ENCODE results near the gene P2RY4.
"Not testable (repeated sequence)": the region's sequence is repeated elsewhere in the genome, so short reads cannot be mapped to it uniquely, and the experiment has no call there.

Gene P2RY4

GRCh38 chrX:70247252-70247651 is 12.8 kb downstream of the P2RY4 start:
- DNase-seq (ENCODE audit: low read depth): no peak
- no peak for TF ChIP-seq CTCF (IDR thresholded peaks at IDR 0.05; ENCODE audit: insufficient read depth, low read depth, low read length, missing control alignments)
- H3K4me3 ChIP-seq (ENCODE audit: low read depth, low read length): no peak overlapping the region

- no peak for DNase-seq (ENCODE audit: low read depth)
- H3K4me3 ChIP-seq (ENCODE audit: low read depth, low read length): no peak overlapping the region
- no peak for TF ChIP-seq CTCF (IDR thresholded peaks at IDR 0.05; ENCODE audit: insufficient read depth, low read depth, low read length, missing control alignments)
Measured at GRCh38 chrX:70244881-70245280, 15.1 kb downstream of the P2RY4 start.

GRCh38 chrX:70243601-70244000 is 16.4 kb downstream of the P2RY4 start:
- not testable (repeated sequence) for DNase-seq (ENCODE audit: low read depth); H3K4me3 ChIP-seq (ENCODE audit: low read depth, low read length)

- H3K4me3 ChIP-seq (ENCODE audit: low read depth, low read length): no peak overlapping the region
- TF ChIP-seq CTCF (IDR thresholded peaks at IDR 0.05; ENCODE audit: insufficient read depth, low read depth, low read length, missing control alignments): no peak
- DNase-seq (ENCODE audit: low read depth): no peak
Measured at GRCh38 chrX:70241501-70241900, 18.5 kb downstream of the P2RY4 start.

- H3K4me3 ChIP-seq (ENCODE audit: low read depth, low read length): no peak overlapping the region
- no peak for TF ChIP-seq CTCF (IDR thresholded peaks at IDR 0.05; ENCODE audit: insufficient read depth, low read depth, low read length, missing control alignments)
- no peak for DNase-seq (ENCODE audit: low read depth)
Measured at GRCh38 chrX:70240751-70241150, 19.3 kb downstream of the P2RY4 start.

- no peak for DNase-seq (ENCODE audit: low read depth)
- H3K4me3 ChIP-seq (ENCODE audit: low read depth, low read length): no peak within 1 kb of the TSS
- no peak for TF ChIP-seq CTCF (IDR thresholded peaks at IDR 0.05; ENCODE audit: insufficient read depth, low read depth, low read length, missing control alignments)
Measured at GRCh38 chrX:70234355-70234754, 25.6 kb downstream of the P2RY4 start, which contains the start of gene AWAT1. Gene AWAT1, plus strand, starts transcription at chrX:70234655. Its CDS starts 41 bp downstream, at chrX:70234696.

- DNase-seq (ENCODE audit: low read depth): no peak
- no peak for TF ChIP-seq CTCF (IDR thresholded peaks at IDR 0.05; ENCODE audit: insufficient read depth, low read depth, low read length, missing control alignments)
Measured at GRCh38 chrX:70231666-70232065, 28.3 kb downstream of the P2RY4 start.

More at GRCh38 chrX:70231666-70232065, 28.3 kb downstream of the P2RY4 start:
- H3K4me3 ChIP-seq (ENCODE audit: low read depth, low read length): no peak overlapping the region

Data from GM12865 (cell line).